Measurements from ENCODE around the gene ITPR3. TPM values are rescaled to one million over a fixed set of nuclear protein-coding genes. Genes with fewer than 3 reads are reported as not detected.

The ITPR3 gene
- total and polyA plus RNA-seq, 2 experiments from 2014 or later, result 4.9 to 10.4 TPM

GRCh38 chr6:33604941-33605854, 15.9 kb upstream of the ITPR3 start:
- no peaks in the 10 kb centered on the region for H4K20me1 ChIP-seq (ENCODE audit: insufficient read depth)
- no peaks in the 10 kb centered on the region for H3K27me3 ChIP-seq (replicated peaks; ENCODE audit: insufficient read depth)
- H3K9me2 ChIP-seq (ENCODE audit: insufficient read depth), result no peaks in the 10 kb centered on the region
- peaks cover 15% of the 10 kb centered on the region for H3K4me1 ChIP-seq (ENCODE audit: insufficient read depth)
- TF ChIP-seq EZH2 (IDR thresholded peaks at IDR 0.05; ENCODE audit: insufficient read depth, poor library complexity, severe bottlenecking) (no peak), EZH2phosphoT487 (IDR thresholded peaks at IDR 0.05; ENCODE audit: insufficient read depth, low read depth) (no peak)
- H2AFZ ChIP-seq, result no peak overlapping the region
- no peak for DNase-seq
- no peak overlapping the region for H3K9ac ChIP-seq
- H3K9me3 ChIP-seq (ENCODE audit: low read depth), result no peaks in the 10 kb centered on the region
- H3K27ac ChIP-seq, result no peak overlapping the region
- H3K4me3 ChIP-seq, result no peak overlapping the region
- no peaks in the 10 kb centered on the region for H3K36me3 ChIP-seq (ENCODE audit: low read depth)
- no peaks in the 10 kb centered on the region for H3K79me2 ChIP-seq (ENCODE audit: insufficient read depth)
- H3K4me2 ChIP-seq (ENCODE audit: unreplicated experiment), result no peak overlapping the region
- no peaks in the 10 kb centered on the region for H3F3A ChIP-seq (ENCODE audit: insufficient read depth)
- WGBS, 2 experiments (ENCODE audit: low coverage in 1 of 2, low lambda C conversion rate in 2 of 2, missing lambda C conversion rate in 2 of 2), result 80 to 84% methylated on average over 4 of the region's 4 CpGs
- in situ Hi-C loops (cut with MboI), result no loop called here

DNA sequence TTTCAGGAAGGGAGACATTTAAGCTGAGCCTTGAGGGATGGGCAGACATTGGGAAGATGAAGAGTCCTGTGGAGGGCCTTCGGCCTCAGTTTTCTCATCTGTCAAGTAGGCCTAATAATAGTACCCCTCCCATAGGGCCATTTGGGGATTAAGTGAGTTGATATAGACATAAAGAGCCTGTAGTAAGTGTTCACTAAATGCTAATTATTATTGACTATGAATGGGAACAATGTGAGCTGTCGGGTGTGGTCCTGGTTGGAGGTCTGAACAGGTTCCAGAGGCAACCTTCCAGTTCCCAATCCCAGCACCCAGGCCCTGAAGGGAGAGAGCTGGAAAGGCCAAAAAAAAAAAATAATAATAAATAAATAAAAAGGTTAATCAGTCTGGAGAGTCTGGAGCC, 14.5 kb upstream of the ITPR3 start:
- Histone ChIP-seq H3K4me2 (ENCODE audit: unreplicated experiment) (no peak overlapping the region), H4K20me1 (ENCODE audit: insufficient read depth) (no peaks in the 10 kb centered on the region)
- 80 to 87% methylated on average over 2 of the region's 2 CpGs for WGBS, 2 experiments (ENCODE audit: low coverage in 1 of 2, low lambda C conversion rate in 2 of 2, missing lambda C conversion rate in 2 of 2)

DNA sequence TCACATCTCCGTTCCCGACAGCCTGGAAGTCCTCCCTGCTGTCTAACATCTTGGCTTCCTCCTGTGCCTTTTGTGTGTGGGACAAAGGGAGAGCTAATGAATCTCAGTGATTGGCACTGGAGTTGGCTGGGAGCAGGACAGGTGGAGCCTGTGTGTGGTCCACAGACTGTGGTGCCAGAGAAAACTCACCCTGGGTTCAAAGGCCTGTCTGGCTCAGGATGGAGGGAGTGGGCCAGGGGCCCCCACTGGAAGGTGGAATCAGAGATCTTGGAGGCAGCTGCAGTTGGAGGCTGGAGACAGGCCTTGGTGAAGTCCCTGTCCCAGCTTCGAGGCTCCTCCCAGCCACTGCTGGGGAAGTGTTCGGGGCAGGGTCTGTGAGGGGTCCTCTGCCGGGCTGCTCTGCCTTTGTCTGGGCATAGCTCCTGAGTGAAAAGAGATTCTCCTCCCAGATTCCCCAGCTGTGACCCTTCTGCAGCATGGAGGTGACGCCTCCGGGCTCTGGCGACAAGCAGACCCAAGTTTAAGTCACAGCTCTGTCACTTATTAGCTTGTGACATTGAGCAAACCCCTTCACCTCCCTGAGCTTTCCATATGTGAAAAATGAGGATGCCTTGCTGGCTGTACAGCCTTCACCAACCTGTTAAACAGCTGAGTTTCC, 13.9 kb upstream of the ITPR3 start:
- no peak overlapping the region for H3K27ac ChIP-seq
- peaks cover 20% of the 10 kb centered on the region for H3K4me1 ChIP-seq (ENCODE audit: insufficient read depth)
- H3K4me3 ChIP-seq, result no peak overlapping the region
- WGBS, 2 experiments (ENCODE audit: low coverage in 1 of 2, low lambda C conversion rate in 2 of 2, missing lambda C conversion rate in 2 of 2), result 71 to 73% methylated on average over 8 of the region's 8 CpGs
- in situ Hi-C loops (cut with MboI), result no loop called here
- no peak overlapping the region for H2AFZ ChIP-seq
- TF ChIP-seq EZH2 (IDR thresholded peaks at IDR 0.05; ENCODE audit: insufficient read depth, poor library complexity, severe bottlenecking), result no peak
- no peak for TF ChIP-seq EZH2phosphoT487 (IDR thresholded peaks at IDR 0.05; ENCODE audit: insufficient read depth, low read depth)
- H3K27me3 ChIP-seq (replicated peaks; ENCODE audit: insufficient read depth), result no peaks in the 10 kb centered on the region
- H3K9me2 ChIP-seq (ENCODE audit: insufficient read depth), result no peaks in the 10 kb centered on the region
- no peak overlapping the region for H3K9ac ChIP-seq
- H3F3A ChIP-seq (ENCODE audit: insufficient read depth), result no peaks in the 10 kb centered on the region
- H3K9me3 ChIP-seq (ENCODE audit: low read depth), result no peaks in the 10 kb centered on the region
- H3K4me2 ChIP-seq (ENCODE audit: unreplicated experiment), result no peak overlapping the region
- H4K20me1 ChIP-seq (ENCODE audit: insufficient read depth), result no peaks in the 10 kb centered on the region
- no peak for DNase-seq
- H3K36me3 ChIP-seq (ENCODE audit: low read depth), result no peaks in the 10 kb centered on the region
- H3K79me2 ChIP-seq (ENCODE audit: insufficient read depth), result no peaks in the 10 kb centered on the region

More for the DNA sequence above, 14.5 kb upstream of the ITPR3 start:
- no peaks in the 10 kb centered on the region for H3K79me2 ChIP-seq (ENCODE audit: insufficient read depth)
- H3K36me3 ChIP-seq (ENCODE audit: low read depth), result no peaks in the 10 kb centered on the region
- no peaks in the 10 kb centered on the region for H3K9me2 ChIP-seq (ENCODE audit: insufficient read depth)
- H3K27ac ChIP-seq, result no peak overlapping the region
- no peaks in the 10 kb centered on the region for H3K9me3 ChIP-seq (ENCODE audit: low read depth)
- no peaks in the 10 kb centered on the region for H3F3A ChIP-seq (ENCODE audit: insufficient read depth)
- no peak for DNase-seq
- no peak overlapping the region for H2AFZ ChIP-seq
- in situ Hi-C loops (cut with MboI), result no loop called here
- H3K4me1 ChIP-seq (ENCODE audit: insufficient read depth), result peaks cover 20% of the 10 kb centered on the region
- TF ChIP-seq EZH2 (IDR thresholded peaks at IDR 0.05; ENCODE audit: insufficient read depth, poor library complexity, severe bottlenecking), result no peak
- TF ChIP-seq EZH2phosphoT487 (IDR thresholded peaks at IDR 0.05; ENCODE audit: insufficient read depth, low read depth), result no peak
- H3K27me3 ChIP-seq (replicated peaks; ENCODE audit: insufficient read depth), result no peaks in the 10 kb centered on the region
- H3K9ac ChIP-seq, result no peak overlapping the region
- no peak overlapping the region for H3K4me3 ChIP-seq

- peaks cover 20% of the 10 kb centered on the region for H3K4me1 ChIP-seq (ENCODE audit: insufficient read depth)
- in situ Hi-C loops (cut with MboI), result no loop called here
- H3K36me3 ChIP-seq (ENCODE audit: low read depth), result no peaks in the 10 kb centered on the region
- no peaks in the 10 kb centered on the region for H4K20me1 ChIP-seq (ENCODE audit: insufficient read depth)
- no peak overlapping the region for H3K4me3 ChIP-seq
- no peak overlapping the region for H3K9ac ChIP-seq
- no peak overlapping the region for H3K27ac ChIP-seq
- no peak overlapping the region for H2AFZ ChIP-seq
- no peaks in the 10 kb centered on the region for H3F3A ChIP-seq (ENCODE audit: insufficient read depth)
- H3K4me2 ChIP-seq (ENCODE audit: unreplicated experiment), result no peak overlapping the region
- DNase-seq, result no peak
- no peaks in the 10 kb centered on the region for H3K9me3 ChIP-seq (ENCODE audit: low read depth)
- TF ChIP-seq EZH2 (IDR thresholded peaks at IDR 0.05; ENCODE audit: insufficient read depth, poor library complexity, severe bottlenecking), result no peak
- TF ChIP-seq EZH2phosphoT487 (IDR thresholded peaks at IDR 0.05; ENCODE audit: insufficient read depth, low read depth), result no peak
- H3K79me2 ChIP-seq (ENCODE audit: insufficient read depth), result no peaks in the 10 kb centered on the region
- WGBS, 2 experiments (ENCODE audit: low coverage in 1 of 2, low lambda C conversion rate in 2 of 2, missing lambda C conversion rate in 2 of 2), result 75 to 81% methylated on average over 5 of the region's 5 CpGs
- H3K27me3 ChIP-seq (replicated peaks; ENCODE audit: insufficient read depth), result no peaks in the 10 kb centered on the region
- H3K9me2 ChIP-seq (ENCODE audit: insufficient read depth), result no peaks in the 10 kb centered on the region
Measured at GRCh38 chr6:33607784-33608161, 13.3 kb upstream of the ITPR3 start.

All from GM23248 (cell line).